ENCODE data around the gene ARHGEF28. TPM values are rescaled to one million over a fixed set of nuclear protein-coding genes. Genes with fewer than 3 reads are reported as not detected.

The ARHGEF28 gene
- total RNA-seq, 2 experiments from 2014 or later, result not detected

DNA sequence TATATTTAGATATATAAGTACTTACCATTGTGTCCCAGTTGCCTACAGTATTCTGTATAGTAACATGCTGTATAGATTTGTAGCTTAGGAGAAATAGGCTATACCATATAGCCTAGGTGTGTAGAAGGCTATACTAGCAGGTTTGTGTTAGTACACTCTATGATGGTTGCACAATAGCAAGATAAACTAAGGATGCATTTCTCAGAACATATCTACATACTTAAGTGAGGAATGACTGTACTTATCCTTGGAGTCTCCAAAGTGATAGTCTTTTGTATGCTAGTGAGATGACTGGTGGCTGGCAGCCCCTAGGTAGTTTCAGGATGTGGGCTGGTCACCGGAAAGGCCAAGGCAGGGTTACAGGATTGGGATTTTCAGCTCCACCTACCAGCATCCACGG is 208.7 kb downstream of the ARHGEF28 start:
- no peaks in the 10 kb centered on the region for H3K4me1 ChIP-seq (ENCODE audit: insufficient read depth, low read length, poor library complexity, severe bottlenecking)
- no peaks in the 10 kb centered on the region for H3K9me2 ChIP-seq (ENCODE audit: insufficient read depth, low read length)
- no peak for TF ChIP-seq EZH2phosphoT487 (IDR thresholded peaks at IDR 0.05; ENCODE audit: borderline replicate concordance, low read depth, low read length)
- TF ChIP-seq, protein P1, sequence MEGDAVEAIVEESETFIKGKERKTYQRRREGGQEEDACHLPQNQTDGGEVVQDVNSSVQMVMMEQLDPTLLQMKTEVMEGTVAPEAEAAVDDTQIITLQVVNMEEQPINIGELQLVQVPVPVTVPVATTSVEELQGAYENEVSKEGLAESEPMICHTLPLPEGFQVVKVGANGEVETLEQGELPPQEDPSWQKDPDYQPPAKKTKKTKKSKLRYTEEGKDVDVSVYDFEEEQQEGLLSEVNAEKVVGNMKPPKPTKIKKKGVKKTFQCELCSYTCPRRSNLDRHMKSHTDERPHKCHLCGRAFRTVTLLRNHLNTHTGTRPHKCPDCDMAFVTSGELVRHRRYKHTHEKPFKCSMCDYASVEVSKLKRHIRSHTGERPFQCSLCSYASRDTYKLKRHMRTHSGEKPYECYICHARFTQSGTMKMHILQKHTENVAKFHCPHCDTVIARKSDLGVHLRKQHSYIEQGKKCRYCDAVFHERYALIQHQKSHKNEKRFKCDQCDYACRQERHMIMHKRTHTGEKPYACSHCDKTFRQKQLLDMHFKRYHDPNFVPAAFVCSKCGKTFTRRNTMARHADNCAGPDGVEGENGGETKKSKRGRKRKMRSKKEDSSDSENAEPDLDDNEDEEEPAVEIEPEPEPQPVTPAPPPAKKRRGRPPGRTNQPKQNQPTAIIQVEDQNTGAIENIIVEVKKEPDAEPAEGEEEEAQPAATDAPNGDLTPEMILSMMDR (conservative IDR thresholded peaks at IDR 0.05; ENCODE audit: low read length), result no peak
- H3K9me3 ChIP-seq (ENCODE audit: low read length), result no peaks in the 10 kb centered on the region
- H3K4me3 ChIP-seq (ENCODE audit: low read depth, low read length, poor library complexity, severe bottlenecking), result no peak overlapping the region
- no peak overlapping the region for H2AFZ ChIP-seq (ENCODE audit: low read length)
- CTCF ChIA-PET (ENCODE audit: unreplicated experiment), result no interaction called here
- no peak overlapping the region for H3K4me2 ChIP-seq (ENCODE audit: low read length)
- H3K79me2 ChIP-seq (ENCODE audit: insufficient read depth, low read depth, low read length), result no peaks in the 10 kb centered on the region
- H3K27ac ChIP-seq (ENCODE audit: low read depth, low read length, poor library complexity, severe bottlenecking), result no peak overlapping the region
- intact Hi-C loops (cut with micrococcal nuclease; ENCODE audit: unreplicated experiment), result no loop called here
- no peaks in the 10 kb centered on the region for H3K36me3 ChIP-seq (ENCODE audit: insufficient read depth, low read length)
- no peaks in the 10 kb centered on the region for H4K20me1 ChIP-seq (ENCODE audit: insufficient read depth, low read length)
- no peak for DNase-seq (ENCODE audit: low spot score)
- POLR2A ChIA-PET, result no interaction called here
- no TSS peak for BruUV-seq (replicated peaks)

DNA sequence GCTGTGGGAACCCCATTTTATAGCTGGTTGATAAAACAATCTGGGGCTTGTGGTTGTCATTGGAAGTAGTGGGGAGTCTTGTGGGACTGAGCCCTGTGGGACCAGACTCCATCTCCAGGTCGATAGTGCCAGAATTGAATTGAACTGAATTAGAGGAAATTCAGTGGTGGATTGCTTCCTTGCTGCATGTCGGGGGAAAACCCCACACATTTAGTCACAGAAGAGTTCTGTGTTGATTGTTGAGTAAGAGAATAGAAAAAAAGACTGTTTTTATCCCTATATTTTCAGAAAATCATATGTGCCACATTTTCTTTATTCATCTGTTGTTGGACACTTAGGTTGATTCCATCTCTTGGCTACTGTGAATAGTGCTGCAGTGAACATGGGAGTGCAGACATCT is 209.7 kb downstream of the ARHGEF28 start:
- Histone ChIP-seq H3K4me2 (ENCODE audit: low read length) (no peak overlapping the region), H3K4me1 (ENCODE audit: insufficient read depth, low read length, poor library complexity, severe bottlenecking) (no peaks in the 10 kb centered on the region), H3K79me2 (ENCODE audit: insufficient read depth, low read depth, low read length) (no peaks in the 10 kb centered on the region), H3K9me2 (ENCODE audit: insufficient read depth, low read length) (no peaks in the 10 kb centered on the region), H4K20me1 (ENCODE audit: insufficient read depth, low read length) (no peaks in the 10 kb centered on the region), H3K4me3 (ENCODE audit: low read depth, low read length, poor library complexity, severe bottlenecking) (no peak overlapping the region), H3K36me3 (ENCODE audit: insufficient read depth, low read length) (no peaks in the 10 kb centered on the region), H2AFZ (ENCODE audit: low read length) (no peak overlapping the region), H3K27ac (ENCODE audit: low read depth, low read length, poor library complexity, severe bottlenecking) (no peak overlapping the region), H3K9me3 (ENCODE audit: low read length) (no peaks in the 10 kb centered on the region)
- ChIA-PET CTCF (ENCODE audit: unreplicated experiment) (no interaction called here), POLR2A (no interaction called here)
- no peak for TF ChIP-seq EZH2phosphoT487 (IDR thresholded peaks at IDR 0.05; ENCODE audit: borderline replicate concordance, low read depth, low read length)
- TF ChIP-seq, protein P1 (conservative IDR thresholded peaks at IDR 0.05; ENCODE audit: low read length), result no peak
- intact Hi-C loops (cut with micrococcal nuclease; ENCODE audit: unreplicated experiment), result no loop called here
- no TSS peak for BruUV-seq (replicated peaks)
- DNase-seq (ENCODE audit: low spot score), result no peak

DNA sequence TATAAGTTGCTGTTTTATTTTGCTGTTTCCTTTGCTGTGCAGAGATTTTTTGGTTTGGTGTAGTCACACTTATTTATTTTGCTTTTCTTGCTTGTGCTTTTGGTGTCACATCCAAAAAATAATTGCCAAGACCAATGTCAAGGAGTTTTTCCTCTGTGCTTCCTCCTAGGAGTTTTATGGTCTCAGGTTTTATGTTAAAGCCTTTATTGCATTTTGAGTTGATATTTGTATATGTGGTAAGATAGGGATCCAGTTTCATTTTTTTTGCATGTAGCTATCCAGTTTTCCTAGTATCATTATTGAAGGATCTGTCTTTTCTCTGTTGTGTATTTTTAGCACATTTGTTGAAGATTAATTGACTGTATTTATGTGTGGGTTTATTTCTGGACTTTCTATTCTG is 210.6 kb downstream of the ARHGEF28 start:
- H3K4me2 ChIP-seq (ENCODE audit: low read length), result no peak overlapping the region
- no peaks in the 10 kb centered on the region for H3K36me3 ChIP-seq (ENCODE audit: insufficient read depth, low read length)
- no peak overlapping the region for H2AFZ ChIP-seq (ENCODE audit: low read length)
- H4K20me1 ChIP-seq (ENCODE audit: insufficient read depth, low read length), result no peaks in the 10 kb centered on the region
- ChIA-PET CTCF (ENCODE audit: unreplicated experiment) (no interaction called here), POLR2A (no interaction called here)
- DNase-seq (ENCODE audit: low spot score), result no peak
- no peaks in the 10 kb centered on the region for H3K9me3 ChIP-seq (ENCODE audit: low read length)
- H3K9me2 ChIP-seq (ENCODE audit: insufficient read depth, low read length), result no peaks in the 10 kb centered on the region
- no peaks in the 10 kb centered on the region for H3K4me1 ChIP-seq (ENCODE audit: insufficient read depth, low read length, poor library complexity, severe bottlenecking)
- intact Hi-C loops (cut with micrococcal nuclease; ENCODE audit: unreplicated experiment), result no loop called here
- no peak overlapping the region for H3K27ac ChIP-seq (ENCODE audit: low read depth, low read length, poor library complexity, severe bottlenecking)
- TF ChIP-seq EZH2phosphoT487 (IDR thresholded peaks at IDR 0.05; ENCODE audit: borderline replicate concordance, low read depth, low read length), result no peak
- TF ChIP-seq, protein P1 (conservative IDR thresholded peaks at IDR 0.05; ENCODE audit: low read length), result no peak
- H3K4me3 ChIP-seq (ENCODE audit: low read depth, low read length, poor library complexity, severe bottlenecking), result no peak overlapping the region
- no peaks in the 10 kb centered on the region for H3K79me2 ChIP-seq (ENCODE audit: insufficient read depth, low read depth, low read length)
- no TSS peak for BruUV-seq (replicated peaks)

All from OCI-LY7 (cell line).